HG02870 (cell line): ENCODE data around the gene MS4A12.
"Not testable (repeated sequence)": the region's sequence is repeated elsewhere in the genome, so short reads cannot be mapped to it uniquely, and the experiment has no call there.

Experiments
- ATAC-seq: cut with Tn5 transposase; IDR thresholded peaks from one replicate; pipeline ENCODE4 v1.9.1; 2021; ENCODE audit warnings: mild to moderate bottlenecking, moderate library complexity; ENCODE audit not compliant: unreplicated experiment

The MS4A12 gene

GRCh38 chr11:60492488-60493009 is at the start of gene MS4A12:
Gene MS4A12 (plus strand): TSS chr11:60492778. CDS start chr11:60497319, 4,541 bp downstream.
- no peak for ATAC-seq

GRCh38 chr11:60447070-60447469 is 45.5 kb upstream of the MS4A12 start:
- ATAC-seq: no peak

GRCh38 chr11:60447846-60448245 is 44.7 kb upstream of the MS4A12 start:
- ATAC-seq: no peak

- not testable (repeated sequence) for ATAC-seq
Observed at GRCh38 chr11:60451185-60451584, 41.4 kb upstream of the MS4A12 start.

GRCh38 chr11:60454212-60454611 is 38.4 kb upstream of the MS4A12 start:
- ATAC-seq: no peak

- ATAC-seq: peak; percentile 75
Observed at GRCh38 chr11:60455531-60456042, 37.0 kb upstream of the MS4A12 start, which contains the start of gene MS4A1. Gene MS4A1 (plus strand): TSS chr11:60455847. CDS start chr11:60462375, 6,528 bp downstream.

GRCh38 chr11:60457576-60457975 is 35.0 kb upstream of the MS4A12 start:
- peak; percentile 39 for ATAC-seq

- peak; percentile 34 for ATAC-seq
Observed at GRCh38 chr11:60459345-60459744, 33.2 kb upstream of the MS4A12 start.

- no peak for ATAC-seq
Observed at GRCh38 chr11:60468829-60469228, 23.7 kb upstream of the MS4A12 start.

- ATAC-seq: no peak
Observed at GRCh38 chr11:60469723-60470122, 22.9 kb upstream of the MS4A12 start.

- ATAC-seq: peak; percentile 70
Observed at GRCh38 chr11:60477035-60477445, 15.5 kb upstream of the MS4A12 start.

GRCh38 chr11:60482361-60482760 is 10.2 kb upstream of the MS4A12 start:
- no peak for ATAC-seq

GRCh38 chr11:60485987-60486386 is 6.6 kb upstream of the MS4A12 start:
- ATAC-seq: peak; percentile 99

- ATAC-seq: no peak
Observed at GRCh38 chr11:60493454-60493853, 876 bp downstream of the MS4A12 start.

GRCh38 chr11:60498399-60498798 is 5.8 kb downstream of the MS4A12 start:
- no peak for ATAC-seq

- peak; percentile 57 for ATAC-seq
Observed at GRCh38 chr11:60498853-60499252, 6.3 kb downstream of the MS4A12 start.

- ATAC-seq: no peak
Observed at GRCh38 chr11:60500276-60500910, 7.8 kb downstream of the MS4A12 start.

GRCh38 chr11:60502221-60502775 is 9.7 kb downstream of the MS4A12 start:
- ATAC-seq: no peak

GRCh38 chr11:60504219-60504905 is 11.8 kb downstream of the MS4A12 start:
- no peak for ATAC-seq

GRCh38 chr11:60509609-60510008 is 17.0 kb downstream of the MS4A12 start:
- not testable (repeated sequence) for ATAC-seq

GRCh38 chr11:60510209-60510608 is 17.6 kb downstream of the MS4A12 start:
- not testable (repeated sequence) for ATAC-seq

GRCh38 chr11:60511393-60511792 is 18.8 kb downstream of the MS4A12 start:
- ATAC-seq: no peak
